K562 (cell line): ENCODE data around the gene FASTK. TPM values are rescaled to one million over a fixed set of nuclear protein-coding genes. Genes with fewer than 3 reads are reported as not detected.

ENCODE experiments used
- BRCA1 ChIP-seq, 2 experiments: fragments of 450-650 bp in 1 of 2; sonication (generic) in 1 of 2; formaldehyde crosslinking in 1 of 2; IDR thresholded peaks; 2 replicates each; pipeline versions ENCODE4 v1.5.0 to v1.6.1; 2017 to 2020; ENCODE audit warnings: mild to moderate bottlenecking in 1 of 2, missing genetic modification reagents in 1 of 2
- CBFA2T2 ChIP-seq: fragments of 450-650 bp; conservative IDR thresholded peaks from 2 replicates; pipeline ENCODE4 v1.6.1; 2017; ENCODE audit warnings: mild to moderate bottlenecking
- CCNT2 ChIP-seq: IDR thresholded peaks from 2 replicates; pipeline ENCODE4 v1.6.1; 2011; ENCODE audit warnings: borderline replicate concordance, low read depth, mild to moderate bottlenecking, moderate library complexity, mixed read lengths, low read length; ENCODE audit not compliant: insufficient read length; ENCODE audit errors: extremely low read depth
- DNMT1 ChIP-seq: fragments of 450-650 bp; IDR thresholded peaks from 2 replicates; pipeline ENCODE4 v1.6.1; 2016; ENCODE audit warnings: antibody characterized with exemption, mild to moderate bottlenecking
- E2F3 ChIP-seq: fragments of 250-450 bp; sonication (Bioruptor Pico); IDR thresholded peaks from 2 replicates; pipeline ENCODE4 v1.4.0; 2020; ENCODE audit warnings: mild to moderate bottlenecking
- FOSL1 ChIP-seq: fragments of 200-800 bp; sonication (Bioruptor generic); conservative IDR thresholded peaks from 2 replicates; pipeline ENCODE4 v1.6.1; 2016; ENCODE audit warnings: missing genetic modification characterization, missing compliant biosample characterization
- FOXM1 ChIP-seq, 2 experiments: fragments of 450-650 bp in 1 of 2; sonication (generic) in 1 of 2; formaldehyde crosslinking in 1 of 2; IDR thresholded peaks; 2 replicates each; pipeline versions ENCODE4 v1.6.1 to v1.9.0; 2017 to 2022; ENCODE audit warnings: low read depth in 2 of 2, mild to moderate bottlenecking in 2 of 2, missing genetic modification reagents in 1 of 2, moderate library complexity in 1 of 2
- HNRNPL ChIP-seq: fragments of 200-400 bp; formaldehyde crosslinking; IDR thresholded peaks from 2 replicates; pipeline ENCODE4 v1.6.1; 2017; ENCODE audit warnings: low read depth, mild to moderate bottlenecking, low read length
- PML ChIP-seq: IDR thresholded peaks from 2 replicates; pipeline ENCODE4 v1.6.1; 2012; ENCODE audit warnings: low read length, inconsistent platforms
- POLR2AphosphoS2 ChIP-seq: IDR thresholded peaks from 2 replicates; pipeline ENCODE4 v1.6.1; 2012; ENCODE audit warnings: low read length, improper control_type of control experiment
- SLC30A9 ChIP-seq: fragments of 250-450 bp; sonication (Bioruptor Pico); IDR thresholded peaks from 2 replicates; pipeline ENCODE4 v1.8.0; 2022; ENCODE audit warnings: mild to moderate bottlenecking, moderate library complexity
- TAF15 ChIP-seq: fragments of 200-400 bp; formaldehyde crosslinking; IDR thresholded peaks from 2 replicates; pipeline ENCODE4 v1.6.1; 2017; ENCODE audit warnings: mild to moderate bottlenecking, low read depth, low read length, moderate library complexity
- TCF7 ChIP-seq: sonication (generic); IDR thresholded peaks from 2 replicates; pipeline ENCODE4 v1.6.1; 2016; ENCODE audit warnings: antibody characterized with exemption, borderline replicate concordance
- WHSC1 ChIP-seq: IDR thresholded peaks from one replicate; pipeline ENCODE4 v1.6.1; 2012; ENCODE audit warnings: low read length, control low read depth, inconsistent platforms
- ZBTB34 ChIP-seq: fragments of 250-450 bp; sonication (Bioruptor Pico); IDR thresholded peaks from 2 replicates; pipeline ENCODE4 v1.8.0; 2021; ENCODE audit warnings: mild to moderate bottlenecking, moderate library complexity
- ZBTB8A ChIP-seq: fragments of 450-650 bp; IDR thresholded peaks from 2 replicates; pipeline ENCODE4 v1.6.1; 2018; ENCODE audit warnings: mild to moderate bottlenecking, moderate library complexity; ENCODE audit not compliant: partially characterized antibody
- ZNF384 ChIP-seq: IDR thresholded peaks from 2 replicates; pipeline ENCODE4 v1.6.1; 2012; ENCODE audit warnings: low read depth, low read length, improper control_type of control experiment
- ZNF583 ChIP-seq: fragments of 250-450 bp; sonication (Bioruptor Pico); IDR thresholded peaks from 2 replicates; pipeline ENCODE4 v1.4.0; 2020
- ZNF764 ChIP-seq: fragments of 250-450 bp; sonication (Bioruptor Pico); IDR thresholded peaks from 2 replicates; pipeline ENCODE4 v1.4.0; 2020; ENCODE audit warnings: low read depth, mild to moderate bottlenecking, moderate library complexity
- polyA plus RNA-seq, 8 experiments: library from polyadenylated mRNA; depleted of rRNA in 4 of 8; stranded (reverse) in 5 of 8; unstranded in 3 of 8; fragments of >200 nt; fragmentation: Nextera tagmentation in 2 of 8; fragmentation: Illumina TruSeq in 1 of 8; extraction: Ambion mirVana in 2 of 8; extraction: Trizol in 1 of 8; gene quantifications; 2 replicates each; pipeline versions ENCODE4 v1.2.1 to v1.2.3, GENCODE V29; 2011 to 2014; ENCODE audit warnings: inconsistent platforms in 1 of 8, missing spikeins in 1 of 8
- total RNA-seq, 7 experiments: library from RNA; depleted of rRNA in 6 of 7; stranded (reverse); fragments of >200 nt in 6 of 7; fragmentation: Illumina TruSeq in 2 of 7; extraction: Trizol in 2 of 7; gene quantifications; 2 replicates each; pipeline versions ENCODE4 v1.2.1 to v1.2.3, GENCODE V29; 2011 to 2021; ENCODE audit warnings: low replicate concordance in 1 of 7
- TF ChIP-seq, protein P1 (sequence below), 2 experiments: fragments of 450-650 bp in 1 of 2; IDR thresholded peaks; 2 replicates each; pipeline ENCODE4 v1.6.1; 2011 to 2017; ENCODE audit warnings: low read depth in 2 of 2, antibody characterized with exemption in 1 of 2, borderline replicate concordance in 1 of 2, low read length in 1 of 2, mild to moderate bottlenecking in 1 of 2, mixed read lengths in 1 of 2; ENCODE audit not compliant: control insufficient read depth in 1 of 2
- TF ChIP-seq, protein P2 (sequence below): sonication (generic); formaldehyde crosslinking; IDR thresholded peaks from 2 replicates; pipeline ENCODE4 v1.9.0; 2022; ENCODE audit warnings: mild to moderate bottlenecking, missing genetic modification reagents
- TF ChIP-seq, protein P3 (sequence below): sonication (generic); formaldehyde crosslinking; IDR thresholded peaks from 2 replicates; pipeline ENCODE4 v1.8.0; 2022; ENCODE audit warnings: mild to moderate bottlenecking, missing genetic modification reagents

FASTK gene
- total and polyA plus RNA-seq, 9 of the 15 experiments (the other 6 are each of a cell fraction or from before 2014, with no cell fraction given) = 0.51 to 150 (median 48.2) TPM

GRCh38 chr7:151113344-151114150, 32.9 kb upstream of the FASTK start (continued):
- TF ChIP-seq SLC30A9 (CRISPR knock-in tag) = no peak
- TF ChIP-seq FOSL1 (tag) = peak; percentile 95
- TF ChIP-seq BRCA1 (IDR thresholded peaks at IDR 0.05) = no peak
- TF ChIP-seq BRCA1 (CRISPR knock-in tag; IDR thresholded peaks at IDR 0.05) = no peak
- TF ChIP-seq ZBTB8A = no peak
- TF ChIP-seq POLR2AphosphoS2 = no peak
- no peak for TF ChIP-seq HNRNPL
- no peak for TF ChIP-seq FOXM1 (IDR thresholded peaks at IDR 0.05; ENCODE audit: low read depth)
- no peak for TF ChIP-seq FOXM1 (CRISPR knock-in tag; IDR thresholded peaks at IDR 0.05; ENCODE audit: low read depth)
- TF ChIP-seq PML = no peak
- TF ChIP-seq ZNF583 (CRISPR knock-in tag) = no peak
- TF ChIP-seq CCNT2 = no peak
- TF ChIP-seq TAF15 = no peak
- TF ChIP-seq TCF7 = peak; percentile 73; the same call in 1 of the 2 replicates
- no peak for TF ChIP-seq ZNF384
- TF ChIP-seq E2F3 (CRISPR knock-in tag) = no peak
- no peak for TF ChIP-seq ZBTB34
- TF ChIP-seq, protein P1, sequence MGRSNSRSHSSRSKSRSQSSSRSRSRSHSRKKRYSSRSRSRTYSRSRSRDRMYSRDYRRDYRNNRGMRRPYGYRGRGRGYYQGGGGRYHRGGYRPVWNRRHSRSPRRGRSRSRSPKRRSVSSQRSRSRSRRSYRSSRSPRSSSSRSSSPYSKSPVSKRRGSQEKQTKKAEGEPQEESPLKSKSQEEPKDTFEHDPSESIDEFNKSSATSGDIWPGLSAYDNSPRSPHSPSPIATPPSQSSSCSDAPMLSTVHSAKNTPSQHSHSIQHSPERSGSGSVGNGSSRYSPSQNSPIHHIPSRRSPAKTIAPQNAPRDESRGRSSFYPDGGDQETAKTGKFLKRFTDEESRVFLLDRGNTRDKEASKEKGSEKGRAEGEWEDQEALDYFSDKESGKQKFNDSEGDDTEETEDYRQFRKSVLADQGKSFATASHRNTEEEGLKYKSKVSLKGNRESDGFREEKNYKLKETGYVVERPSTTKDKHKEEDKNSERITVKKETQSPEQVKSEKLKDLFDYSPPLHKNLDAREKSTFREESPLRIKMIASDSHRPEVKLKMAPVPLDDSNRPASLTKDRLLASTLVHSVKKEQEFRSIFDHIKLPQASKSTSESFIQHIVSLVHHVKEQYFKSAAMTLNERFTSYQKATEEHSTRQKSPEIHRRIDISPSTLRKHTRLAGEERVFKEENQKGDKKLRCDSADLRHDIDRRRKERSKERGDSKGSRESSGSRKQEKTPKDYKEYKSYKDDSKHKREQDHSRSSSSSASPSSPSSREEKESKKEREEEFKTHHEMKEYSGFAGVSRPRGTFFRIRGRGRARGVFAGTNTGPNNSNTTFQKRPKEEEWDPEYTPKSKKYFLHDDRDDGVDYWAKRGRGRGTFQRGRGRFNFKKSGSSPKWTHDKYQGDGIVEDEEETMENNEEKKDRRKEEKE (IDR thresholded peaks at IDR 0.05; ENCODE audit: borderline replicate concordance in 1 of 2, control insufficient read depth in 1 of 2, low read depth in 2 of 2, low read length in 1 of 2) = no peak
- TF ChIP-seq, protein P2, sequence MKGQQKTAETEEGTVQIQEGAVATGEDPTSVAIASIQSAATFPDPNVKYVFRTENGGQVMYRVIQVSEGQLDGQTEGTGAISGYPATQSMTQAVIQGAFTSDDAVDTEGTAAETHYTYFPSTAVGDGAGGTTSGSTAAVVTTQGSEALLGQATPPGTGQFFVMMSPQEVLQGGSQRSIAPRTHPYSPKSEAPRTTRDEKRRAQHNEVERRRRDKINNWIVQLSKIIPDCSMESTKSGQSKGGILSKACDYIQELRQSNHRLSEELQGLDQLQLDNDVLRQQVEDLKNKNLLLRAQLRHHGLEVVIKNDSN (CRISPR knock-in tag) = no peak
- no peak for TF ChIP-seq WHSC1
- TF ChIP-seq, protein P3, sequence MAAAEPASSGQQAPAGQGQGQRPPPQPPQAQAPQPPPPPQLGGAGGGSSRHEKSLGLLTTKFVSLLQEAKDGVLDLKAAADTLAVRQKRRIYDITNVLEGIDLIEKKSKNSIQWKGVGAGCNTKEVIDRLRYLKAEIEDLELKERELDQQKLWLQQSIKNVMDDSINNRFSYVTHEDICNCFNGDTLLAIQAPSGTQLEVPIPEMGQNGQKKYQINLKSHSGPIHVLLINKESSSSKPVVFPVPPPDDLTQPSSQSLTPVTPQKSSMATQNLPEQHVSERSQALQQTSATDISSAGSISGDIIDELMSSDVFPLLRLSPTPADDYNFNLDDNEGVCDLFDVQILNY (CRISPR knock-in tag) = 0 out of 2 replicates have a peak, but pooled peaks have one; percentile 33
- TF ChIP-seq DNMT1 = no peak
- peak; percentile 50; the same call in 1 of the 2 replicates for TF ChIP-seq CBFA2T2
- TF ChIP-seq ZNF764 = no peak
